Mucosa of descending colon (tissue), 3 donors: ENCODE data around the gene APOC3. TPM values are rescaled to one million over a fixed set of nuclear protein-coding genes. Genes with fewer than 3 reads are reported as not detected.
"Not testable (repeated sequence)": the region's sequence is repeated elsewhere in the genome, so short reads cannot be mapped to it uniquely, and the experiment has no call there.

ENCODE experiments used
- ATAC-seq: fragments of 200-7000 bp; cut with Tn5 transposase; one replicate; pipeline ENCODE4 v1.9.1; 2020; ENCODE audit warnings: mild to moderate bottlenecking, moderate library complexity
- DNase-seq, 3 donors: peaks; one replicate each; pipeline ENCODE4 v3.0.0-alpha.2; 2020
- H3K36me3 ChIP-seq: fragments of 200-600 bp; one replicate; pipeline ENCODE4 v1.8.0; 2021; ENCODE audit warnings: low read depth, mild to moderate bottlenecking
- H3K4me1 ChIP-seq: fragments of 200-600 bp; one replicate; pipeline ENCODE4 v1.8.0; 2021; ENCODE audit warnings: low read depth, mild to moderate bottlenecking
- H3K4me3 ChIP-seq: fragments of 200-600 bp; one replicate; pipeline ENCODE4 v1.8.0; 2021; ENCODE audit warnings: mild to moderate bottlenecking
- H3K9me3 ChIP-seq: fragments of 200-600 bp; one replicate; pipeline ENCODE4 v1.8.0; 2021; ENCODE audit warnings: mild to moderate bottlenecking
- intact Hi-C, 2 donors: fragments of 100-400 bp; cut with DNase I in 1 of 2; cut with micrococcal nuclease in 1 of 2; formaldehyde crosslinking; loops; one replicate each; pipeline versions ENCODE4 v1.11.0 to v1.11.1; 2022; cut with DNase I, micrococcal nuclease
- total RNA-seq, 3 donors: library from RNA; stranded (reverse); fragmentation: NEBNext Ultra II Directional in 2 of 3; extraction: Animal tissue kit (Norgen Biotek cat#: 25700) in 2 of 3; gene quantifications; one replicate each; pipeline versions ENCODE4 v1.2.1 to v1.2.4, GENCODE V29; 2021 to 2023
- TF ChIP-seq, protein P1 (sequence below): fragments of 200-600 bp; IDR thresholded peaks from one replicate; pipeline ENCODE4 v1.8.0; 2022; ENCODE audit warnings: antibody characterized with exemption, mild to moderate bottlenecking
- donor health status: DM: no; HTN: no; CAD: no; lungs with moderate emphysema.
- donor health status: DM: no; HTN: no; CAD: no.
- donor health status: DM: no; HTN: yes; CAD: no.

Gene APOC3
- total RNA-seq, 3 donors from 2014 or later, result 0.60 TPM; not detected in 2

GRCh38 chr11:116796548-116796947 lies 33.2 kb upstream of the APOC3 start:
- no peak overlapping the region for H3K4me3 ChIP-seq
- H3K36me3 ChIP-seq, result no peaks in the 10 kb centered on the region
- intact Hi-C loops, result loop anchor here in 1 of 2 donors (10.0 kb wide), 1 partner anchor 308 kb away; no protein-coding TSS in a partner anchor
- H3K9me3 ChIP-seq, result no peaks in the 10 kb centered on the region
- TF ChIP-seq, protein P1, sequence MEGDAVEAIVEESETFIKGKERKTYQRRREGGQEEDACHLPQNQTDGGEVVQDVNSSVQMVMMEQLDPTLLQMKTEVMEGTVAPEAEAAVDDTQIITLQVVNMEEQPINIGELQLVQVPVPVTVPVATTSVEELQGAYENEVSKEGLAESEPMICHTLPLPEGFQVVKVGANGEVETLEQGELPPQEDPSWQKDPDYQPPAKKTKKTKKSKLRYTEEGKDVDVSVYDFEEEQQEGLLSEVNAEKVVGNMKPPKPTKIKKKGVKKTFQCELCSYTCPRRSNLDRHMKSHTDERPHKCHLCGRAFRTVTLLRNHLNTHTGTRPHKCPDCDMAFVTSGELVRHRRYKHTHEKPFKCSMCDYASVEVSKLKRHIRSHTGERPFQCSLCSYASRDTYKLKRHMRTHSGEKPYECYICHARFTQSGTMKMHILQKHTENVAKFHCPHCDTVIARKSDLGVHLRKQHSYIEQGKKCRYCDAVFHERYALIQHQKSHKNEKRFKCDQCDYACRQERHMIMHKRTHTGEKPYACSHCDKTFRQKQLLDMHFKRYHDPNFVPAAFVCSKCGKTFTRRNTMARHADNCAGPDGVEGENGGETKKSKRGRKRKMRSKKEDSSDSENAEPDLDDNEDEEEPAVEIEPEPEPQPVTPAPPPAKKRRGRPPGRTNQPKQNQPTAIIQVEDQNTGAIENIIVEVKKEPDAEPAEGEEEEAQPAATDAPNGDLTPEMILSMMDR, result no peak
- DNase-seq (no peak), ATAC-seq (no peak)
- no peaks in the 10 kb centered on the region for H3K4me1 ChIP-seq

DNA sequence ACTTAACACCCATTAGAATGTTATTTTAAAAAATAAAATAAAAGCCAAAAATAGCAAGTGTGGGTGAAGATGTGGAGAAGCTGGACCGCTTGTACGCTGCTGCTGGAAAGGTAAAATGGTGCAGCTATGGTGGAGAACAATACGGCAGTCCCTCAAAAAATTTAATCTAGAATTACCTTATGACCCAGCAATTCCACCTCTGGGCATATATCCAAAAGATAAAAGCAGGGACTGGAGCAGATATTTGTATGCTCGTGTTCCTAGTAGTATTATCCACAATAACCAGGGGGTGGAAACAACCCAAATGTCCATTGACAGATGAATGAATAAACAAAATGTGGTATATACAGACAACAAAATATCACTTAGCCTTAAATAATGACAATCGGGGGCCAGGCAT lies 31.9 kb upstream of the APOC3 start:
- TF ChIP-seq, protein P1, result no peak
- DNase-seq (no peak), ATAC-seq (no peak)
- H3K4me3 ChIP-seq, result no peak overlapping the region
- intact Hi-C loops, result loop anchor here in 1 of 2 donors (10.0 kb wide), 1 partner anchor 307 kb away; no protein-coding TSS in a partner anchor
- no peaks in the 10 kb centered on the region for H3K36me3 ChIP-seq
- no peaks in the 10 kb centered on the region for H3K4me1 ChIP-seq
- no peaks in the 10 kb centered on the region for H3K9me3 ChIP-seq

DNA sequence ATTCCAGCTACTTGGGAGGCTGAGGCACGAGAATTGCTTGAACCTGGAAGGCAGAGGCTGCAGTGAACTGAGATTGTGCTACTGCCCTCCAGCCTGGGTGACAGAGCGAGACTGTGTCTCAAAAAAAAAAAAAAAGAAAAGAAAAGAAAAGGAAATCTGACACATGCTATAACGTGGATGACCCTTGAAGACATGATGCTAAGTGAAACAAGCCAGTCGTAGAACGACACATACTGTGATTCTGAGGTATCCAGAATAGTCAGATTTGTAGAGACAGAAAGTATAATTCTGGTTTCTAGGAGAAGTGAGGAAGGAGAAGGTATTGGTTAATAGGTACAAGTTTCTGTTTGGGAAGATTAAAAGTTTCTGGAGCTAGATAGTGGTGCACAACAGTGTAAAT lies 31.3 kb upstream of the APOC3 start:
- TF ChIP-seq, protein P1, result no peak
- Histone ChIP-seq H3K36me3 (no peaks in the 10 kb centered on the region), H3K9me3 (no peaks in the 10 kb centered on the region), H3K4me3 (no peak overlapping the region), H3K4me1 (no peaks in the 10 kb centered on the region)
- intact Hi-C loops, result loop anchor here in 1 of 2 donors (10.0 kb wide), 1 partner anchor 306 kb away; no protein-coding TSS in a partner anchor
- DNase-seq, result no peak
- no peak for ATAC-seq

DNA sequence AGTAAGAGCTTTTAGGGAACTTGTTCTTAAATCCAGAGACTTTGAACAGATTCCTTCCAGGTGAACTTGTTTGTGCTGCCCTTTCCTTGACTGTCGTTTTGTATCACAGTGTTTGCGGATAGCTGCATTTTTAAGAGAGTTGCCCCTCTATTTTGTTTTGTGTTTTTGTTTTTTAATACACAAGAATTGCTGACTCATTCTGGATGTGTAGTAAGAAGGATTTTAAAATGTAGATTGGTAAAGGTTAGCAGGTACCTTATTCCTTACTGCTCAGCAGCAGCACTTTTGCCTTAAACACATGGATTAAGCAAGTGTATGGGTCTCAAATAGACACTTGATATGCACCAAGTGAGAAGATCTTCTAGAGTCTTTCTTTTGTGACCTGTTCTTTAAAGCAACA lies 29.1 kb upstream of the APOC3 start:
- ATAC-seq, result no peak
- H3K9me3 ChIP-seq, result no peaks in the 10 kb centered on the region
- DNase-seq, result no peak
- intact Hi-C loops, result no loop called here
- H3K4me3 ChIP-seq, result no peak overlapping the region
- H3K36me3 ChIP-seq, result no peaks in the 10 kb centered on the region
- TF ChIP-seq, protein P1, result no peak
- H3K4me1 ChIP-seq, result no peaks in the 10 kb centered on the region

GRCh38 chr11:116801662-116802061 lies 28.0 kb upstream of the APOC3 start:
- DNase-seq, H3K9me3 ChIP-seq, H3K36me3 ChIP-seq, H3K4me3 ChIP-seq, H3K4me1 ChIP-seq, ATAC-seq, intact Hi-C loops: not testable (repeated sequence)

GRCh38 chr11:116804001-116804400 lies 25.7 kb upstream of the APOC3 start:
- Histone ChIP-seq H3K9me3 (no peaks in the 10 kb centered on the region), H3K36me3 (no peaks in the 10 kb centered on the region), H3K4me1 (no peaks in the 10 kb centered on the region), H3K4me3 (no peak overlapping the region)
- no peak for DNase-seq
- TF ChIP-seq, protein P1, result no peak
- intact Hi-C loops, result no loop called here
- ATAC-seq, result no peak
